OCI-LY3 (cell line): ENCODE data around the gene ARMH3.

Experiments used
- EZH2phosphoT487 ChIP-seq: fragments of 200-600 bp; shearing (Covaris generic); IDR thresholded peaks from 2 replicates; pipeline ENCODE4 v1.6.1; 2018; ENCODE audit warnings: antibody characterized with exemption, mixed run types, low read depth
- TF ChIP-seq, protein P1 (sequence below): fragments of 200-600, 300-600 bp; sonication (generic); IDR thresholded peaks from 2 replicates; pipeline ENCODE4 v1.5.1; 2014; ENCODE audit warnings: antibody characterized with exemption, low read length, low read depth

DNA sequence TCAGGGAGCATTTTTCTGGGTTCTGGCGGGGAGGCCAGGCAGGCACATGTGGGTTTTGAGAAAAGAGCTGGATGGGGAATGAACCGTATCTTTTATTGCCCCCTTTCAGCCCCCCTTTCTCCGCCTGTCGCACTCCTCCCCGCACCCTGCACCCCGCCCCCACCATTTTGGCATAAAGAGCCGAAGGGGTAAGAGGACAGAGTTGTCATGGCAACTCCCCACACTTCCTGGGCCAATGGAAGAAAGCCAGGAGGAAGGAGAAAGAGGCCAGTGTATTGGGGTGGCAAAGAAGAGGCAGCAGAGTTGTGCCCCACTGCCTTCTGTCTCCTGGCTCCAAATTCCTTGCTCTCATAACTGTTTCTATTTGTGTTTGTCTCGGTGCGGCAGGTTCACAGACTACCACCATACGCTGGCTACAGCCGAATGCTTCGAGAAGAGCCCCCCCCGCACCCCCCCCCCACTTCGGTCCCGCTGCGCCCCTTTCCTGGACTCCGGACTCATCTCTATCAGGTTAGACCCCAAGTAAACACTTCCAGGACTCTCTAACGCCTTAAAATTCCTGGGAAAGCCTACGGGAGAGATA lies 215.8 kb downstream of the ARMH3 start:
- TF ChIP-seq, protein P1, sequence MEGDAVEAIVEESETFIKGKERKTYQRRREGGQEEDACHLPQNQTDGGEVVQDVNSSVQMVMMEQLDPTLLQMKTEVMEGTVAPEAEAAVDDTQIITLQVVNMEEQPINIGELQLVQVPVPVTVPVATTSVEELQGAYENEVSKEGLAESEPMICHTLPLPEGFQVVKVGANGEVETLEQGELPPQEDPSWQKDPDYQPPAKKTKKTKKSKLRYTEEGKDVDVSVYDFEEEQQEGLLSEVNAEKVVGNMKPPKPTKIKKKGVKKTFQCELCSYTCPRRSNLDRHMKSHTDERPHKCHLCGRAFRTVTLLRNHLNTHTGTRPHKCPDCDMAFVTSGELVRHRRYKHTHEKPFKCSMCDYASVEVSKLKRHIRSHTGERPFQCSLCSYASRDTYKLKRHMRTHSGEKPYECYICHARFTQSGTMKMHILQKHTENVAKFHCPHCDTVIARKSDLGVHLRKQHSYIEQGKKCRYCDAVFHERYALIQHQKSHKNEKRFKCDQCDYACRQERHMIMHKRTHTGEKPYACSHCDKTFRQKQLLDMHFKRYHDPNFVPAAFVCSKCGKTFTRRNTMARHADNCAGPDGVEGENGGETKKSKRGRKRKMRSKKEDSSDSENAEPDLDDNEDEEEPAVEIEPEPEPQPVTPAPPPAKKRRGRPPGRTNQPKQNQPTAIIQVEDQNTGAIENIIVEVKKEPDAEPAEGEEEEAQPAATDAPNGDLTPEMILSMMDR: no peak
- no peak for TF ChIP-seq EZH2phosphoT487
